WI38 (cell line): ENCODE results near the gene MINK1.
"Not testable (repeated sequence)": the region's sequence is repeated elsewhere in the genome, so short reads cannot be mapped to it uniquely, and the experiment has no call there.

ENCODE experiments used
- H3K4me3 ChIP-seq: 2 replicates; pipeline ENCODE4 v1.5.1; 2011; ENCODE audit warnings: low read depth, mild to moderate bottlenecking, control low read depth, low read length
- CTCF ChIP-seq: IDR thresholded peaks from 2 replicates; pipeline ENCODE4 v1.5.1; 2012; ENCODE audit warnings: low read depth, mild to moderate bottlenecking, control low read depth, low read length

The MINK1 gene

GRCh38 chr17:4862720-4863119 is 29.6 kb downstream of the MINK1 start:
- no peak for TF ChIP-seq CTCF

GRCh38 chr17:4863321-4863720 is 30.2 kb downstream of the MINK1 start:
- no peak for TF ChIP-seq CTCF
- no peak overlapping the region for H3K4me3 ChIP-seq

More at GRCh38 chr17:4862720-4863119, 29.6 kb downstream of the MINK1 start:
- H3K4me3 ChIP-seq: no peak overlapping the region

GRCh38 chr17:4867535-4867934 is 34.4 kb downstream of the MINK1 start:
- not testable (repeated sequence) for H3K4me3 ChIP-seq

GRCh38 chr17:4869058-4869998 is 36.2 kb downstream of the MINK1 start:
- not testable (repeated sequence) for H3K4me3 ChIP-seq

- no peak overlapping the region for H3K4me3 ChIP-seq
- no peak for TF ChIP-seq CTCF
Measured at GRCh38 chr17:4870855-4871254, 37.7 kb downstream of the MINK1 start.

- no peak overlapping the region for H3K4me3 ChIP-seq
- TF ChIP-seq CTCF: no peak
Measured at GRCh38 chr17:4872786-4873185, 39.6 kb downstream of the MINK1 start.

- no peak for TF ChIP-seq CTCF
- no peak overlapping the region for H3K4me3 ChIP-seq
Measured at GRCh38 chr17:4877089-4877488, 43.9 kb downstream of the MINK1 start.

GRCh38 chr17:4879601-4880000 is 46.5 kb downstream of the MINK1 start:
- H3K4me3 ChIP-seq: no peak overlapping the region
- TF ChIP-seq CTCF: no peak
